BJ (cell line): ENCODE data around the gene SLC7A10. TPM values are rescaled to one million over a fixed set of nuclear protein-coding genes. Genes with fewer than 3 reads are reported as not detected.

Source experiments
- CTCF ChIA-PET: fragments of 350-600 bp; formaldehyde crosslinking; extraction: SDS; loops from one replicate; lab custom pipeline; 2021; ENCODE audit warnings: antibody characterized with exemption, inconsistent platforms; lab: Yijun Ruan, JAX
- POLR2A ChIA-PET: fragments of 300-600 bp; sonication (Branson Sonifier 250); formaldehyde crosslinking; extraction: SDS; loops from one replicate; lab custom pipeline; 2021; ENCODE audit warnings: antibody characterized with exemption; lab: Charles Lee
- DNase-seq: peaks from one replicate; pipeline ENCODE4 v3.0.0-alpha.2; 2011; ENCODE audit warnings: low read depth
- H3K27me3 ChIP-seq: 2 replicates; pipeline ENCODE4 v1.6.0; 2011; ENCODE audit warnings: low read length; ENCODE audit not compliant: control insufficient read depth, insufficient read depth
- H3K36me3 ChIP-seq: 2 replicates; pipeline ENCODE4 v1.5.1; 2011; ENCODE audit warnings: low read length; ENCODE audit not compliant: control insufficient read depth, insufficient read depth
- H3K4me3 ChIP-seq: 2 replicates; pipeline ENCODE4 v1.5.1; 2011; ENCODE audit warnings: low read depth, mild to moderate bottlenecking, control low read depth, low read length
- CTCF ChIP-seq: IDR thresholded peaks from 2 replicates; pipeline ENCODE4 v1.5.1; 2011; ENCODE audit warnings: low read depth, mild to moderate bottlenecking, control low read depth, inconsistent platforms, low read length, moderate library complexity; ENCODE audit not compliant: insufficient read depth
- polyA plus RNA-seq: library from polyadenylated mRNA; depleted of rRNA; stranded (reverse); fragments of >200 nt; gene quantifications from 2 replicates; pipeline ENCODE4 v1.2.3, GENCODE V29; 2011

Gene SLC7A10
- polyA plus RNA-seq, 1 experiment, result not detected

GRCh38 chr19:33259539-33259938, 33.9 kb upstream of the SLC7A10 start:
- Histone ChIP-seq H3K27me3 (no peaks in the 10 kb centered on the region; the same call in 1 of the 2 replicates), H3K4me3 (no peak overlapping the region), H3K36me3 (no peaks in the 10 kb centered on the region)
- no peak for DNase-seq
- CTCF ChIA-PET, result interaction anchor here (0.6 to 2.1 kb wide), 7 partner anchors 12 to 156 kb away, joined by 3 to 7 read pairs (median 3); no protein-coding TSS in a partner anchor
- POLR2A ChIA-PET, result no interaction called here
- TF ChIP-seq CTCF, result no peak

DNA sequence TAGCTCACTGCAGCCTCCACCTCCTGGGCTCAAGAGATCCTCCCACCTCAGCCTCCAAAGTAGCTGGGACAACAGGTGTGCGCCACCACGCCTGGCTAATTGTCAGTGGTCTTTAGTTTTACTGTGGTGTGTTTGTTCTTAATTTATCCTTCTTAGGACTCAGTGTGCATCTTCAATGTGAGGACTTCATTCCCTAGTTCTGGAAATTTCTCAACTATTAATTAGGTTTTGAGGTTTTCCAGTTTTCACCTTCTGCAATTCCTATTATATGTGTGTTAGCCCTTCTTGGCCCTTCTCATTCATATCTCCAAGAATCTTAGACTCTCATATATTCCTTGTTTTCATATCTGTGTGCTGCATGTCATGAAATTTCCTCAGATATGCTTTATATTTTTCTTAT, 32.2 kb upstream of the SLC7A10 start:
- TF ChIP-seq CTCF, result no peak
- DNase-seq, result no peak
- CTCF ChIA-PET, result interaction anchor here (0.6 to 2.1 kb wide), 5 partner anchors 16 to 520 kb away, joined by 3 to 7 read pairs (median 4); no protein-coding TSS in a partner anchor
- H3K36me3 ChIP-seq, result no peaks in the 10 kb centered on the region
- H3K4me3 ChIP-seq, result no peak overlapping the region
- H3K27me3 ChIP-seq, result no peaks in the 10 kb centered on the region; the same call in 1 of the 2 replicates
- POLR2A ChIA-PET, result no interaction called here

GRCh38 chr19:33256261-33256660, 30.6 kb upstream of the SLC7A10 start:
- CTCF ChIA-PET, result interaction anchor here (0.6 to 1.3 kb wide), 2 partner anchors 21 to 610 kb away, joined by 3 to 6 read pairs; no protein-coding TSS in a partner anchor

GRCh38 chr19:33255781-33256180, 30.1 kb upstream of the SLC7A10 start:
- Histone ChIP-seq H3K36me3 (no peaks in the 10 kb centered on the region), H3K4me3 (no peak overlapping the region), H3K27me3 (no peaks in the 10 kb centered on the region; the same call in 1 of the 2 replicates)
- no peak for TF ChIP-seq CTCF
- ChIA-PET POLR2A (no interaction called here), CTCF (interaction anchor here (1.3 to 1.7 kb wide), 2 partner anchors 10 to 21 kb away, joined by 3 to 6 read pairs; no protein-coding TSS in a partner anchor)
- DNase-seq, result no peak

More at GRCh38 chr19:33256261-33256660, 30.6 kb upstream of the SLC7A10 start:
- Histone ChIP-seq H3K4me3 (no peak overlapping the region), H3K27me3 (no peaks in the 10 kb centered on the region; the same call in 1 of the 2 replicates), H3K36me3 (no peaks in the 10 kb centered on the region)
- POLR2A ChIA-PET, result no interaction called here
- no peak for TF ChIP-seq CTCF
- DNase-seq, result no peak

DNA sequence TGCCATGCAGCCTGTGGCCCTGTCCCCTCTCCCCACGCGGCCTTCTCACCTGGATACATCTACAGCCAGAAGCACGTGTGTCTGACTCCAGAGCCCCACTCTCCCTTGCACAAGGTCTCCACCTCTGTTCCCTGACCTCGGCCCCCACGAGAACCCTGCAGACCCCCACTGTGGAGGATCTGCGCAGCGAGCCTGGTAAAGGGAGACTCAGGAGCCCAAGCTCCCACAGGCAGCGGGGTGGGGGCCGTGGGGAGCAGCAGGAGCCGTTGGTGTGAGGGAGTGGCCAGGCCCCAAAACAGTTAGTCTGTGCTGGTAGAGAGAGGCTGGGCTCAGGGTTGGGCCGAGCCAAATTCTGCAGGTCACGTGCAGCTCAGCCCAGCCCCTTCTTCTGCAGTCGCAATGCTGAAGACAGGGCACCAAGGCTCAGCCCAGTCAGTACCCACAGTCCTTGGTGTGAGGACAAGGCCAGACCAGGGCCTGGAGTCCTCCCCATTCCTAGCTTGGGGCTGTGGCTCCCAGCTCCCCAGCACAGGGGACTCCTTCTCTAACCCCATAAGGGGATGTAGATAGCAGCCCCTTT, 28.7 kb upstream of the SLC7A10 start:
- DNase-seq, result no peak
- TF ChIP-seq CTCF, result no peak
- no peak overlapping the region for H3K4me3 ChIP-seq
- H3K36me3 ChIP-seq, result no peaks in the 10 kb centered on the region
- no peaks in the 10 kb centered on the region; the same call in 1 of the 2 replicates for H3K27me3 ChIP-seq
- ChIA-PET POLR2A (no interaction called here), CTCF (interaction anchor here (1.7 kb wide), 1 partner anchor 9 kb away, joined by 3 read pairs; no protein-coding TSS in a partner anchor)
